ENCODE measurements around the gene CELSR1. TPM values are rescaled to one million over a fixed set of nuclear protein-coding genes. Genes with fewer than 3 reads are reported as not detected.
A peak's percentile ranks its signal among the peaks of the same experiment; 100 is the strongest.

CELSR1 gene
- total and polyA plus RNA-seq, 7 donors, result 0.09 to 0.39 (median 0.18) TPM

DNA sequence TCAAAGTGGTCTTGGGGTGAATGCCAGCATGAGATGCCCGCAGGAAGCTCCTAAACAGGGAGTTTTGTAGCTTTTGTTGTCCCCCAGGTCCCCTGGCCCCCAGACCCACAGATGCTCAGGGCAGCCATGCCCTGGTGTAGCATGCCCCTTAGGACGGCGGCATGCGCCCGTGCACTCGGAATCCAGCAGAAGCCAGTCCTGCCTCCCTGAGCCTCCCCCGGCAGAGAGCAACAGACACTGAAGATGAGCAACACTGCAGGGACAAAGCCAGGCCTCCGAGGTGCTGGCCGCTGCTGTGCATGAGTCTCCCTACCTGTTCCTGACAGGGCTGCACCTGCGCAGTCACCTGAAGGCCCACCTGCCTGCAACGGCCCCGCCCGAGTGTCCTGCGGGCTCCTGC, 142.8 kb downstream of the CELSR1 start:
- H3K4me3 ChIP-seq, result no peak overlapping the region
- TF ChIP-seq, protein P1, sequence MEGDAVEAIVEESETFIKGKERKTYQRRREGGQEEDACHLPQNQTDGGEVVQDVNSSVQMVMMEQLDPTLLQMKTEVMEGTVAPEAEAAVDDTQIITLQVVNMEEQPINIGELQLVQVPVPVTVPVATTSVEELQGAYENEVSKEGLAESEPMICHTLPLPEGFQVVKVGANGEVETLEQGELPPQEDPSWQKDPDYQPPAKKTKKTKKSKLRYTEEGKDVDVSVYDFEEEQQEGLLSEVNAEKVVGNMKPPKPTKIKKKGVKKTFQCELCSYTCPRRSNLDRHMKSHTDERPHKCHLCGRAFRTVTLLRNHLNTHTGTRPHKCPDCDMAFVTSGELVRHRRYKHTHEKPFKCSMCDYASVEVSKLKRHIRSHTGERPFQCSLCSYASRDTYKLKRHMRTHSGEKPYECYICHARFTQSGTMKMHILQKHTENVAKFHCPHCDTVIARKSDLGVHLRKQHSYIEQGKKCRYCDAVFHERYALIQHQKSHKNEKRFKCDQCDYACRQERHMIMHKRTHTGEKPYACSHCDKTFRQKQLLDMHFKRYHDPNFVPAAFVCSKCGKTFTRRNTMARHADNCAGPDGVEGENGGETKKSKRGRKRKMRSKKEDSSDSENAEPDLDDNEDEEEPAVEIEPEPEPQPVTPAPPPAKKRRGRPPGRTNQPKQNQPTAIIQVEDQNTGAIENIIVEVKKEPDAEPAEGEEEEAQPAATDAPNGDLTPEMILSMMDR (IDR thresholded peaks at IDR 0.05), result no peak
- no peaks in the 10 kb centered on the region for H3K36me3 ChIP-seq (ENCODE audit: insufficient read depth in 1 of 2, low read depth in 1 of 2)
- H3K27me3 ChIP-seq (ENCODE audit: insufficient read depth in 3 of 3, low read length in 2 of 3), result no peaks in the 10 kb centered on the region
- ATAC-seq, result no peak
- intact Hi-C loops (cut with DNase I), result loop anchor here in 1 of 2 donors (5.0 kb wide), 2 partner anchors 37 to 402 kb away; no protein-coding TSS in a partner anchor
- H3K4me1 ChIP-seq, result no peaks in the 10 kb centered on the region
- H3K9me3 ChIP-seq, result no peaks in the 10 kb centered on the region
- WGBS, 3 donors, result 88 to 92% (median 92%) methylated on average over 14 of the region's 14 CpGs
- H3K27ac ChIP-seq, result no peak overlapping the region
- no peak for DNase-seq

DNA sequence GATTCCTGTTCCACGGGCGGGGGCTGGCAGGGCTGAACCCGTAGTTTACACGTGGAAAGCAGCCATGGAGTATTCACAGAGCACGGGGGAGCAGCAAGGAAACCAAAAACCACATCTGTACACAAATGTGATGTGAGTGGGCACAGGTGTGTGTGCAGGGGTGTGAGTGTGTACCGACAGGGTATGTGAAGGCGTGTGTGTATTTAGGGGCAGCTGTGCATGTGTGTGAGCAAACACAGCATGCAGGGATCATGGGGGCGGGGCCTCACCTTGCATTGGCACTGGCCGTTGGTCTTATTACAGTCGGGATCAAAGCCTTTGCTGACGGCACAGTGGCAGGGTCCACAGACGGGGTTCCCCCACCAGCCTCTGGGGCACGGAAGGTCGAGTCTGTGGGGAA, 143.5 kb downstream of the CELSR1 start:
- WGBS, 3 donors, result 68 to 69% (median 69%) methylated on average over 11 to 14 of the region's 14 CpGs
- Histone ChIP-seq H3K4me1 (no peaks in the 10 kb centered on the region), H3K4me3 (no peak overlapping the region), H3K27me3 (ENCODE audit: insufficient read depth in 3 of 3, low read length in 2 of 3) (no peaks in the 10 kb centered on the region), H3K36me3 (ENCODE audit: insufficient read depth in 1 of 2, low read depth in 1 of 2) (no peaks in the 10 kb centered on the region), H3K27ac (no peak overlapping the region), H3K9me3 (no peaks in the 10 kb centered on the region)
- DNase-seq (no peak), ATAC-seq (no peak)
- intact Hi-C loops (cut with DNase I), result loop anchor here in 1 of 2 donors (5.0 kb wide), 2 partner anchors 37 to 402 kb away; no protein-coding TSS in a partner anchor
- TF ChIP-seq, protein P1 (IDR thresholded peaks at IDR 0.05), result no peak

DNA sequence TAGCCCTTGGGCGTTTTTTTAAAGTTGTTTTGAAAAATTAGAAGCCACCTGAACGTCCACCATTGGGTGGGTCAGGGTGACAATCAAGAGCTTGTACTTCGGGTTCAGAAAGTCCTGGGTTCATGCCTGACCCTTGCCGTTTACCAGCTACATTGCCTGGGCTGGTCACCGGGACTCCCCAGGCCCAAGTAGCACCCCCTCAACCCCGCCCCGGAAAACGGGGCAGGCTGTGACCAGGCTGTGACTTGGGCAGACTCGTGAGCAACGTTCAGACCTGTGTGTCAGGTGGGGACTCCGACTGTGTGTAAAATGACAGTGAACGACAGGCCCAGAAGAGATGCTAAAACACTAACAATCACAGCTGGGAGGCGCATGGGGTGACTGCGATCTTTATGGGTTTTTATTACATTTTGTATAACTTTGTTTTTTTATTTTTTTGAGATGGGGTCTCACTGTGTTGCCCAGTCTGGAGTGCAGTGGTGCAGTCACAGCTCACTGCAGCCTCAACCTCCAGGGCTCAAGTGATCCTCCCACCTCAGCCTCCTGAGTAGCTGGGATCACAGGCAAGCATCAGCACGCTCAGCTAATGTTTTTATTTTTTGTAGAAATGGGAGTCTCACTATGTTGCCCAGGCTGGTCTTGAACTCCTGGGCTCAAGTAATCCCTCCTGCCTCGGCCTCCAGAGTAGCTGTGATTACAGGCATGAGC, 145.1 kb downstream of the CELSR1 start:
- Histone ChIP-seq H3K4me3 (no peak overlapping the region), H3K27me3 (ENCODE audit: insufficient read depth in 3 of 3, low read length in 2 of 3) (no peaks in the 10 kb centered on the region), H3K27ac (no peak overlapping the region), H3K9me3 (no peaks in the 10 kb centered on the region), H3K4me1 (no peaks in the 10 kb centered on the region), H3K36me3 (ENCODE audit: insufficient read depth in 1 of 2, low read depth in 1 of 2) (no peaks in the 10 kb centered on the region)
- peak in 1 of 2 donors; percentile 33 for DNase-seq
- no peak for ATAC-seq
- TF ChIP-seq, protein P1 (IDR thresholded peaks at IDR 0.05), result no peak
- intact Hi-C loops (cut with DNase I), result loop anchor here in 1 of 2 donors (5.0 kb wide), 2 partner anchors 35 to 400 kb away; no protein-coding TSS in a partner anchor
- WGBS, 3 donors, result 88 to 92% (median 89%) methylated on average over 16 of the region's 16 CpGs

DNA sequence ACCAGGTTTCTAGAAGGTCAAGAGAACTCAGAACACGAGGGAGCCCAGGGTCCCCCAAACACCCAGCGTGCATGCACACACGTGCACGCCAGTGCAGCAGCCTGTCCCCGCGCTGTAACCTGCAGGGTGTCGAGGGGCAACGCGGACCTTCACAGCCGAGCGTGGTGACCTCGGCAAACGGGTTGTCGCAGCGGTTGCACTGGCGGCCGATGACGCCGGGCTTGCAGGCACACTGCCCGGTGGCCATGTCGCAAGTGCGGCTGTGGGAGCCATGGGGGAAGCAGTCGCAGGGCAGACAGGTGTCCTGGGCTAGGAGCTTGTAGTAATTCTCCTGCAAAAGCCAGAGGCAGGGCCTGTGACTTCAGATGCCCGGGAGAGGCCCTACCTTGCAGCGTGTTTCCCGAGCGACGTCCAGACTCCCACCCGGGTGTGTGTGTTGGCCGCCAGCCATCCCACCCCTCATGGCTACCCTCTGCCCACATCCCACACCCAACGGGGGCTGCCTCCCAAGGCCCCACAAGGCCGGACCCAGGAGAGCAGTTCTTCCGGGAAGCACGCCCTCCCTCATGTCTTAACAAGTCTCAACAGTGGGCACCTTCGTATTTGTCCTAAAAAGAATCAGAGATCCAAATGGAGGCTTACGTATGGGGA, 145.8 kb downstream of the CELSR1 start:
- TF ChIP-seq, protein P1 (IDR thresholded peaks at IDR 0.05), result no peak
- Histone ChIP-seq H3K4me3 (no peak overlapping the region), H3K36me3 (ENCODE audit: insufficient read depth in 1 of 2, low read depth in 1 of 2) (no peaks in the 10 kb centered on the region), H3K27ac (no peak overlapping the region), H3K9me3 (no peaks in the 10 kb centered on the region), H3K27me3 (ENCODE audit: insufficient read depth in 3 of 3, low read length in 2 of 3) (no peaks in the 10 kb centered on the region), H3K4me1 (no peaks in the 10 kb centered on the region)
- intact Hi-C loops (cut with DNase I), result loop anchor here in 1 of 2 donors (5.0 kb wide), 2 partner anchors 34 to 399 kb away; no protein-coding TSS in a partner anchor
- peak in 1 of 2 donors; percentile 48 for DNase-seq
- 90 to 93% (median 92%) methylated on average over 34 to 36 of the region's 36 CpGs for WGBS, 3 donors
- ATAC-seq, result no peak
